MG63 (cell line): ENCODE results near the gene RABGAP1L. TPM values are rescaled to one million over a fixed set of nuclear protein-coding genes. Genes with fewer than 3 reads are reported as not detected.
A peak's percentile ranks its signal among the peaks of the same experiment; 100 is the strongest.
"Not testable (repeated sequence)": the region's sequence is repeated elsewhere in the genome, so short reads cannot be mapped to it uniquely, and the experiment has no call there.

Experiments
- DNase-seq: peaks from one replicate; pipeline ENCODE4 v3.0.0-alpha.2; 2020
- H3K27me3 ChIP-seq: fragments of 250-450 bp; sonication (Bioruptor Pico); 2 replicates; pipeline ENCODE4 v1.5.1; 2020; ENCODE audit warnings: mild to moderate bottlenecking, moderate library complexity
- H3K36me3 ChIP-seq: fragments of 250-450 bp; sonication (Bioruptor Pico); 2 replicates; pipeline ENCODE4 v1.5.1; 2020; ENCODE audit warnings: mild to moderate bottlenecking, moderate library complexity
- H3K4me3 ChIP-seq: fragments of 250-450 bp; sonication (Bioruptor Pico); 2 replicates; pipeline ENCODE4 v1.5.1; 2020; ENCODE audit warnings: mild to moderate bottlenecking, moderate library complexity
- H3K9me3 ChIP-seq: fragments of 250-450 bp; sonication (Bioruptor Pico); 2 replicates; pipeline ENCODE4 v1.5.1; 2020; ENCODE audit warnings: mild to moderate bottlenecking, moderate library complexity
- total RNA-seq: library from RNA; depleted of rRNA; stranded (reverse); fragments of >200 nt; shearing (Covaris generic); gene quantifications from 2 replicates; pipeline ENCODE4 v1.2.3, GENCODE V29; 2014; ENCODE audit warnings: low replicate concordance

RABGAP1L gene
- total RNA-seq, 1 experiment from 2014 or later: 14.8 TPM

DNA sequence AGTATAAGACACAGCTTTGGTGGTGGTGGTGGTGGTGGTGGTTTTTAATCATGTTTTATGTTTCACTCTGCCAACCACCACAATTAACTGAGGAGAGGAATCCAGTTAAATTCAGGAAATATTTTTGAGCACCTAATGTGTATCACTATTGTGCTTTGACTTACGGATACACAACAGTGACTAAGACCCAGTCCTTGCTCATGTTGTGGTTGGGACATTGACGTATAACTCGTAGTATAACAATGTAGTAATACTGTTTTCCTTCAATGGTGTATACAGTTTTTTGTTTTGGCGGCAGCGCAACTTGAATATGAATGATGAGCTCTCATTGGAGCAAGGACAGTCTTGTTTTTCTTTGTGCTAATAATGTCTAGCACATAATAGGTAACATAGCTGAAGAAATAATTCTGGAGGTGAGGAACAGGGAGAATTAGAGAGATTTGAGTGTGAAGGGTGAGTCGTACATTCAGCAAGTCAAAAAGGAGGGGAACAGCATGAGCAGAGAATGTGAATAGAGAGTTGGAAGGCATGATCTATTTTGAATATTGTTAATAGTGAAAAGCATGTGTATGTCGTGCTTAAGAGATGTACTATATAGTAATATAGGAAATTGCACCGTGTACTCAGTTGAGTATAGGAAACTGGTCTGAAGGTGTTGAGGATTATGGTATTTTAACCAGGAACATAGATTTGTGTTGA lies 845.9 kb downstream of the RABGAP1L start:
- H3K9me3 ChIP-seq: no peaks in the 10 kb centered on the region
- H3K27me3 ChIP-seq: no peaks in the 10 kb centered on the region
- no peak overlapping the region for H3K4me3 ChIP-seq
- H3K36me3 ChIP-seq: peaks cover 66% of the 10 kb centered on the region
- no peak for DNase-seq

DNA sequence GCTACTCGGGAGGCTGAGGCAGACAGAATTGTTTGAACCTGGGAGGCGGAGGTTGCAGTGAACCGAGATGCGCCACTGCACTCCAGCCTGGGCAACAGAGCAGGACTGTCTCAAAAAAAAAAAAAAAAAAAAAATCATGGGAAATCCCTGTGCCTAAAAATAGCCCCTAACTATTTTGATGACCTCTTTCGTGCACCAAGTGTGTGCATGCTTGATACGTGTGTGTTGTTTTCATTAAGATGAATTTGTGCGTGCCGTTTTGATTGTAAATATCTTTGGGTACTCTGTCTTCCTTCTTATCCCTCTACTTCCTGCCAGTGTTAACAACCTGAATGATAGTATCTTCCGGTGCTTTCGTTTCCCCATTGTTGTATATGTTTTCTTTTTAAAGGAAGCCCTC lies 850.2 kb downstream of the RABGAP1L start:
- DNase-seq: no peak
- Histone ChIP-seq H3K4me3 (no peak overlapping the region), H3K27me3 (no peaks in the 10 kb centered on the region), H3K36me3 (peaks cover 96% of the 10 kb centered on the region), H3K9me3 (no peaks in the 10 kb centered on the region)

DNA sequence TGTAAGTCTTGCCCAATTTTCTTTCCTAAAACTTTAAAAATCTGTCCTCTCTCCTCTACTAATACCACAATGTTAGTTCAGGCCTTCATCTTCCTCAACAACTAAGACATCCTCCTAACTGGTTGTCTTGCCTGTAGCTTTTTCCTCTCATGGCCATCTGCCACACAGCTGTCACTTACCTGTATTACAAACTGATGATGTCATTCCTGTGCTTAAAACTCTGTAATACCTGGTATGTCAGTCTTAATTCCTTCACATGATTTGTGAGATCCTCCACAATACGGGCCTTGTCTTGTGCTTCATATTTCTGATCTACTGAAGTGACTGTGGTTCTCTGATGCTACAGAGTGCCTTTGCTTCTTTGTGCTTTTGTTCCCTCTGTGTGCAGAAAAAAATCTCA lies 854.1 kb downstream of the RABGAP1L start:
- no peak for DNase-seq
- H3K4me3 ChIP-seq: no peak overlapping the region
- H3K9me3 ChIP-seq: no peaks in the 10 kb centered on the region
- H3K27me3 ChIP-seq: no peaks in the 10 kb centered on the region
- peaks cover 82% of the 10 kb centered on the region for H3K36me3 ChIP-seq

DNA sequence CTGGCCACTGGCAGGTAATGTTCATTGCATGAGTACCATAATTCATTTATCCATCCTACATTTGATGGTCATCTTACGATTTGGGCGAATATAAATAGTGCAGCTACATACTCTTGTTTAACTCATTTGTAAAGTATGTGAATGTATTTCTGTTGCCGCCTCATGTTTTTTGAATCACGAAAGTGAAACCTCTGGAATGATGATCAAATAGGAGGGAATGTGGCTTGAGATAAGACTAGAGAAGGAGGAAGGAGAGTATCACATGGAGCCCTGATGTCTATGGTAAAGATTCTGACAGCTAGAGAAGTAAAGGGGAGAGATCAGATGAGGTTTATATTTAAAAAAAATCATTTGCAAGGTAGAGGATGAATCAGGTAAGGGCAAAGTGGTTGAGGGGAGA lies 855.9 kb downstream of the RABGAP1L start:
- Histone ChIP-seq H3K9me3 (no peaks in the 10 kb centered on the region), H3K36me3 (peaks cover 70% of the 10 kb centered on the region), H3K4me3 (no peak overlapping the region), H3K27me3 (no peaks in the 10 kb centered on the region)
- DNase-seq: no peak

DNA sequence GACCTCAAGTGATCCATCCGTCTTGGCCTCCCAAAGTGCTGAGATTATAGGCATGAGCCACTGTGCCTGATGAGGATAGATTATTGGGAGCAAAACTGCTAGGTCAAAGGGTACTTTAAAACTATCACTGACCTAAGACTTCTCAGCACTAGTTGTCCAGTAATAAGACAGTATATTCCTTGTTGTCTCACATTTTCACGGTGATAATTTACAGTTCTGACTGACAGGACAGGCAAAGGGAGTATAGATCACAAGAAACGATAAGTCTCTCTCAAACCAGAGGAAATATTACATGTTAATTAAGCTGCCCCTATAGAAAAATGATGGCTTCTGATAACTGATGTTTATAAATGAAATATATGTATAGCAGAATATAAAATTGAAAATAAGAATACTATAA lies 860.2 kb downstream of the RABGAP1L start:
- Histone ChIP-seq H3K27me3 (no peaks in the 10 kb centered on the region), H3K36me3 (peaks cover 31% of the 10 kb centered on the region), H3K4me3 (no peak overlapping the region), H3K9me3 (no peaks in the 10 kb centered on the region)
- no peak for DNase-seq

DNA sequence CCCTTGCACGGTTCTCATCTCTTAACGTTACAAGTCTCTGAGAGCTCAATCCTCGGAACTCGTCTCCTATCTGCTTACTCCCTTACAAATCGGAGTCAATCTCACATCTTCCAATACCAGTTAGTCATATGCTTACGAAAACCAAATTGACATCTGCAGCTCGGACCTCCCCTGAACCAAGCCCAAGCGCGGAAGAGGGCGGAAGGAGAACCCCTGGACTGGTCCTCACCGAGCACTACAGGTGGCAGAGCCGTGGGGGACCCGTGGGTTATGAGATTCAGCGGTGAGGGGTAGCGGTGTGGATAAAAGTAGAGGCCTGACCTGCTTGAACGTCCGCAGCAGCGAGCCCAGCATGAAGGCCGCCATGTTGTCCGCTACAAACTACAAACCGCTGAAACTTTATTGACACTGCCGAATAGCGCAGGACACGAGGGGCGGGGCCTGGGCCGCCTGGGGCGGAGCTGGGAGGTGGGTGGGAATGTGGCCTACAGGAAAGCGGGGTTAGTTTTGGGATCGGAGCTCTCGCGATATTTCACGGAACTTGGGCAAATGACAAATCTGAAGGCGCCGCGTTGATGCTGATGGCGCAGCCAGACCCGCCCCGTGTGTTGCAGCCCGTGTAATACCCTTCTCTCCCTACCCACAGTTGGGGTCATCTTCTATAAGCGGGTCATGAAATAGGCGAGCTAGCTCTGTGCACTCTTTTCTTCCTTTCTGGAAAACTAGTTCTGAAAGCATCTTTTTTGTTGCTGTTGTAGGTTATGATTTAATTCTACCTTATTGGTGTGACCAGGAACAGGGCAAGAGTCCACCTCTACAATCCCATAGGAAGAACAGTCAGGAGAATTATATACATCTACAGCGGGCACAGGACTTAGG lies 864.0 kb downstream of the RABGAP1L start, which contains the start of gene MRPS14:
Gene MRPS14, minus strand, starts transcription at position 383 of the 879 bp plus-strand sequence. Its CDS starts 17 bp downstream, at position 366.
- peaks cover 6% of the 10 kb centered on the region for H3K36me3 ChIP-seq
- peak within 1 kb of the TSS; percentile 94 for H3K4me3 ChIP-seq
- DNase-seq: peak; percentile 98
- no peaks in the 10 kb centered on the region for H3K27me3 ChIP-seq
- no peaks in the 10 kb centered on the region; the same call in 1 of the 2 replicates for H3K9me3 ChIP-seq

DNA sequence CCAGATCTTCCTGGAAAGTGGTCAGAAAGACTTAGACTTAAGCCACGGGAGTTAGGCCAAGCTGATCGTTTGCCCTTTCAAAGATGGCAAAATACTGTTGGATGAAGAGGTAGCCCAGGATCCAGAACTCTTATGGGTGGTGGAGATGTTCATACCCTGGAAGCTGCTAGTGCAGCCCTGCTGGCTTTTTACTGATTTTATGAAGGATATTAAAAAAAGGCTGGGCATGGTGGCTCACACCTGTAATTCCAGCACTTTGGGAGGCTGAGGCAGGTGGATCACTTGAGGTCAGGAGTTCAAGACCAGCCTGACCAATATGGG lies 864.6 kb downstream of the RABGAP1L start:
- H3K4me3 ChIP-seq: peak overlapping the region; percentile 94
- not testable (repeated sequence) for H3K27me3 ChIP-seq, H3K36me3 ChIP-seq, H3K9me3 ChIP-seq, DNase-seq

DNA sequence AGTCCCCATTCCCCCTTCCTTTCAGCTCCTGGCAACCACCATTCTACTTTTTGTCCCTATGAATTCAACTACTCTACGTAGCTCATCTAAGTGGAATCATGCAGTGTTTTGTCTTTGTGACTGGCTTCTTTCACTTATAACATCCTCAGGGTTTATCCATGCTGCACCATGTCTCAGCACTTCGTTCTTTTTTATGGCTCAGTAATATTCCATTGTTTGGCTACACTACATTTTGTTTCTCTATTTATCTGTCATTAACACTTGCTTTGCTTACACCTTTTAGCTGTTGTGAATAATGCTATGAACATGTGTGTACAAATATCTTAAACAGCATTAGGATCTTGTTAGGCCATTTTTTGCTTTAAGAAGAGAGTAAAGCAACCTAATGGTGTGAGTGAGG lies 865.5 kb downstream of the RABGAP1L start:
- no peak for DNase-seq
- H3K4me3 ChIP-seq: no peak overlapping the region
- no peaks in the 10 kb centered on the region; the same call in 1 of the 2 replicates for H3K9me3 ChIP-seq
- H3K27me3 ChIP-seq: no peaks in the 10 kb centered on the region
- H3K36me3 ChIP-seq: peaks cover 3% of the 10 kb centered on the region

DNA sequence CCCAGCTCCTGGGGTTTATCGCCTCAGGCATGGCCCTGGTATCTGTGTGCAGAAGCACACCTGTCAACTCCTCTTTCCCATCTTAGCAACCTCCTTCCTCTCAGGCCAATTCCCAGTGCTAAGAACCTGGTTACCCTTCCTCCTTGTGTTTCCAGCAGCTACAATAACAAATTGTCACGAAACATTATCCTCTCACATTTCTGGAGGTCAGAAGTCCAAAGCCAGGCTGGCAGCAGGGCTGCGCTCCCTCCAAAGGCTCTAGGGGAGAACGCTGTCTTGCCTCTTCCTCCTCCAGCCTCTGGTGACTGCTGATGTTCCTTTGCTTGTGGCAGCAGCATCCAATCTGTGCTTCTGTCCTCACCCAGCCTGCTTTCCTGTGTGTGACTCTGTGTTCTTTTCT lies 874.6 kb downstream of the RABGAP1L start:
- H3K27me3 ChIP-seq: no peaks in the 10 kb centered on the region
- no peaks in the 10 kb centered on the region for H3K36me3 ChIP-seq
- H3K4me3 ChIP-seq: no peak overlapping the region
- no peak for DNase-seq
- H3K9me3 ChIP-seq: no peaks in the 10 kb centered on the region

DNA sequence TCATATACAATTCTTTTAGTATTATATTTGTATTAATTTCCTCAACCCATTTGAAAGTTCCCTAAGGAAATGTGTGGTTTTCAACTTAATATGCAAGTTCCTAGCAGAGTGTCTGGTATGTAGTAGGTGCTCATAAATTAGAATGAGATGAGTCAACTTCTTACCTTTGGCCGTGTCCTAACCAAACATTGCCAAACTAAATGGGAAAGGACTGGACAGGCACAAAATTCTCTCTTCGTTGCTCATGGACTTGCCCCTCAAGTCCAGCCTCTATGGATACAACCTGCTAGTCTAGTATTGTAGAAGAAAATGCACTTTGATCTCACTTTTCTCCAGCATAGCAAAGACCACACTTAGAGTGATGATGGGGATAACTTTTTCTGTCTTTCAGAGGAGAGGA lies 875.5 kb downstream of the RABGAP1L start:
- no peak for DNase-seq
- no peaks in the 10 kb centered on the region for H3K36me3 ChIP-seq
- H3K27me3 ChIP-seq: no peaks in the 10 kb centered on the region
- no peak overlapping the region for H3K4me3 ChIP-seq
- H3K9me3 ChIP-seq: no peaks in the 10 kb centered on the region

DNA sequence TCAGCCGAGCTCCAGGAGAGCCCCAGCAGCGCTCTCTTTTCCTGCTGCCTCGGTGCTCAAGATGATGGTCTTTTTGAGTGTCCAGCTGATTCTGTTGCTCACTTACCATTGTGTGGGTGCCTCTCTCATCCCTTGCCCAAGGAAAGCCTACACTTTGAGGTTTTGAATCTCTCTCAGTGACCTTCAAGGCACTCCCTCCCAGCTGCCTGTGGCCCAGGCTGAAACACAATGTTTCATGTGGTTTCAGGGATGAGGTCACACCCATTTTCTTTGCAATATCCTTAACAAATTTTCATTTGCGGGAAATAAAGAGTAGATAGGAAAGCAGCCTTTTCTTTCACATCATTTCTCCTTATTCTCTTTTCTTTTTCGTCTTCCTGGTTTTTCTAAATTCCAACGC lies 876.5 kb downstream of the RABGAP1L start:
- no peaks in the 10 kb centered on the region for H3K9me3 ChIP-seq
- no peak overlapping the region for H3K4me3 ChIP-seq
- H3K36me3 ChIP-seq: no peaks in the 10 kb centered on the region
- DNase-seq: no peak
- no peaks in the 10 kb centered on the region for H3K27me3 ChIP-seq

DNA sequence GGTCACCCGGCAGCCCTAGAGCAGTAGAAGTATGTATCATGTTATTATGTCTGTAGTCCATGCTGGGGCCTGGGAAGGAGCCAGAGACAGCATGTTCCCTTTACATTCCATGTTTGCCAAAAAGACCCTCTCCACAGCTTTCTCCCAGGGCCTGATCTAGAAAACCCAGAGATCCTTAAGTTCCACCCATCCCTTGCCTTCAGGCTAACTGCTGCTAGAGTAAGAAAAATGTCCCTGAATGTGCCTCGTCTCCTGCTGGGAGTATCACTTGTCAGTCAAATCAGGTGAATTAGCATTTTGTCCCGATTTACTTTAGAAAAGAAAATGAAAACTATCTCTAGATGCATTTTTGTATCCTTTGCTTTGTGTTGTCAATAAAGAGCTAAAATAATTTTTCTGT lies 877.2 kb downstream of the RABGAP1L start:
- no peaks in the 10 kb centered on the region for H3K36me3 ChIP-seq
- DNase-seq: no peak
- no peak overlapping the region for H3K4me3 ChIP-seq
- no peaks in the 10 kb centered on the region for H3K27me3 ChIP-seq
- no peaks in the 10 kb centered on the region for H3K9me3 ChIP-seq

DNA sequence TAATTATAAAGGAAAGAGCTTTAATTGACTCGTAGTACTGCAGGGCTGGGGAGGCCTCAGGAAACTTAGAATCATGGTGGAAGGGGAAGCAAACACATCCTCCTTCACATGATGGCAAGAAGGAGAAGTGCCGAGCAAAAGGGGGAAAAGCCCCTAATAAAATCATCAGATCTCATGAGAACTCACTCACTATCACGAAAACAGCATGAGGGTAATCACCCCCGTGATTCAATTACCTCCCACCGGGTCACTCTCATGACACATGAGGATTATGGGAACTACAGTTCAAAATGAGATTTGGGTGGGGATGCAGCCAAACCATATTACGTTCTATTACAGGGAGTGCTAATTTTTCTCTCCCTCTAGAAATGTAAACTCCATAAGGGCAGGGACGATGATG lies 878.1 kb downstream of the RABGAP1L start:
- no peak overlapping the region for H3K4me3 ChIP-seq
- no peaks in the 10 kb centered on the region for H3K9me3 ChIP-seq
- no peak for DNase-seq
- H3K27me3 ChIP-seq: no peaks in the 10 kb centered on the region
- H3K36me3 ChIP-seq: no peaks in the 10 kb centered on the region

DNA sequence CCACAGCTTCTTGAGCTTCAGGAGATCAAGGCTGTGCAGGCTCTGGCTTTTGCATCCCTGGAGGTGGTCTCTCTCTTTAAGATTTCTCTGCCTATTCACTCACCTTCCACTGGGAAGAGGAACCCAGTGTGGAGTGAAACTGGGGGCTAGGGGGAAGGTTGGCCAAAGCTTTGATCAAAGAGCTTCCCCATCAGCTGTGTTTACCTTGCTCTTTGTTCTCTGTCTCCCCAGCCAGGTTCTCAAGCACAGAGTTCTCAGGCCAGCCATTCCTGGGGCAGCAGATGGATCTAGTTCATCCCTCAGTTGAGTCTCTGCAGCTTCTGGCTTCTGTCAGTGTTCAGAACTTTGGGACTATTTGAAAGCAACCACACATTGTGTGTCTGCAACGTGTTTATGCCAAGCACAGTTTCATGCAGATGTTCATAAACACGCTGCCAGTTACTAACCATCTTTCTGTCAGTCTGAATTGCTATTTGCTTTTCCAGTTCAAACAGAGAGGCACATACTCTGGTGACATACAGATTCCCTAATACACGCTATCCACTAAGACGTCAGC lies 881.1 kb downstream of the RABGAP1L start:
- Histone ChIP-seq H3K27me3 (no peaks in the 10 kb centered on the region), H3K4me3 (no peak overlapping the region), H3K36me3 (no peaks in the 10 kb centered on the region), H3K9me3 (no peaks in the 10 kb centered on the region)
- no peak for DNase-seq

DNA sequence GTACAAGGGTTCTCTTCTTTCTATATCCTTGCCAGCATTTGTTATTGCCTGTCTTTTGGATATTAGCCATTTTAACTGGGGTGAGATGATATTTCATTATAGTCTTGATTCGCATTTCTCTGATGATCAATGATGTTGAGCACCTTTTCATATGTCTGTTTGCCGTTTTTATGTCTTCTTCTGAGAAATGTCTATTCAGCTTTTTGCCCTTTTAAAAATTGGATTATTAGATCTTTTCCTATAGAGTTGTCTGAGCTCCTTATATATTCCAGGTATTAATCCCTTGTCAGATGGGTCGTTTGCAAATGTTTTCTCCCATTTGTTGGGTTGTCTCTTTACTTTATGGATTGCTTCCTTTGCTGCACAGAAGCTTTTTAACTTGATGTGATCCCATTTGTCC lies 883.3 kb downstream of the RABGAP1L start:
- no peak overlapping the region for H3K4me3 ChIP-seq
- no peaks in the 10 kb centered on the region for H3K36me3 ChIP-seq
- H3K27me3 ChIP-seq: no peaks in the 10 kb centered on the region; the same call in 1 of the 2 replicates
- no peaks in the 10 kb centered on the region for H3K9me3 ChIP-seq
- DNase-seq: no peak

DNA sequence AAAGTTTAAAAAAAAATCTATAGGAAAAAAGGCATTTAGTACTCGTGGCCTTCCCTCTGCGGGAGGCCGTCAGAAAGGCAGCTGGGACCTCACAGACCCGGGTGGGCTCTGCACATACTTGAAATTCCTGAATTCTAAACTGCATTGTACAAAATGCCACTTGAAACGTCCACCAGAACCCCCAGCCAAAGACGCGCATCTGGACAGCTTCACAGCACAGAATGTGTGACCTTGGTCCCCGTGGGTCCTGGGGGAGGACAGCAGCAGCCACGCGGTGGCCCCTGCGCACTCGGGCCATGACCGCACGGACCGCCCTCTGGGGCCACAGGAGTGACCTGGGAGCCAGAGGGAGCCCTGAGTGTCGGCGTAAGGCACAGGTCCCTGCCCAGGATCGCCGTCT lies 884.5 kb downstream of the RABGAP1L start:
- no peak overlapping the region for H3K4me3 ChIP-seq
- no peaks in the 10 kb centered on the region for H3K36me3 ChIP-seq
- peaks cover 1% of the 10 kb centered on the region; the same call in 1 of the 2 replicates for H3K27me3 ChIP-seq
- DNase-seq: no peak
- no peaks in the 10 kb centered on the region for H3K9me3 ChIP-seq

DNA sequence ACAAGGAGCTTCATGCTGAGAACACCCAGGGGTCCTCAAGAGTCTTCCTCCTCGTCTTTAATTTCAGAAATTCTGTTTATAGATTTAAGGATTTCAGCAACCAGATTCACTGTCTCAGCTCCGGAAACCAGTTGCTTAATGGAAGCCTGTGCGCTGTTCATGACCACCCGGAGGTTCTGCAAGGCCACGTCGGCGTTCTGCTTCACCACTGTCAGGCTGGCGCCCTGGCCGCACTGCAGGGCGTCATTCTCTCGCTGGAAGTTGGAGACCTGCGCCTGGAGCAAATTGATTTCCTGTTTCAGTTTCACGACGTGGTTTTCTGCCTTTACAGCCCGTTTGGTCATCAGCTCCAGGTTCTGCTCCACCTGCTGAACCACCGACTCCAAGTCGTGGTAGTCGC lies 885.3 kb downstream of the RABGAP1L start:
- not testable (repeated sequence) for H3K36me3 ChIP-seq, H3K9me3 ChIP-seq, H3K27me3 ChIP-seq, H3K4me3 ChIP-seq
- DNase-seq: peak; percentile 21
